SU-DHL-6 (cell line): ENCODE measurements around the gene KRTAP12-3.
"Not testable (repeated sequence)": the region's sequence is repeated elsewhere in the genome, so short reads cannot be mapped to it uniquely, and the experiment has no call there.

ENCODE experiments used
- H2AFZ ChIP-seq: fragments of 200-600 bp; sonication (generic); 2 replicates; pipeline ENCODE4 v1.6.1; 2014; ENCODE audit warnings: low read depth, mild to moderate bottlenecking, moderate library complexity, mixed read lengths, antibody characterized with exemption, low read length; ENCODE audit not compliant: severe bottlenecking
- H3F3A ChIP-seq: fragments of 200-600 bp; shearing (Covaris generic); 2 replicates; pipeline ENCODE4 v1.6.0; 2016; ENCODE audit warnings: antibody characterized with exemption, mild to moderate bottlenecking; ENCODE audit not compliant: insufficient read depth
- H3K27ac ChIP-seq: fragments of 200-600 bp; sonication (generic); 2 replicates; pipeline ENCODE4 v1.5.1; 2016; ENCODE audit warnings: low read depth, mild to moderate bottlenecking, low read length, moderate library complexity, mixed read lengths
- H3K27me3 ChIP-seq: fragments of 200-600 bp; sonication (generic), shearing (Covaris generic); 2 replicates; pipeline ENCODE4 v1.6.0; 2014; ENCODE audit warnings: mild to moderate bottlenecking, low read length
- H3K36me3 ChIP-seq: fragments of 200-600 bp; sonication (generic); 2 replicates; pipeline ENCODE4 v1.6.1; 2014; ENCODE audit warnings: mild to moderate bottlenecking, low read length, mixed read lengths
- H3K4me2 ChIP-seq: fragments of 300-600, 200-600 bp; shearing (Covaris generic), sonication (generic); 2 replicates; pipeline ENCODE4 v1.6.0; 2014; ENCODE audit warnings: low read length, low read depth, mild to moderate bottlenecking; ENCODE audit not compliant: poor library complexity, severe bottlenecking
- H3K4me3 ChIP-seq: fragments of 200-600 bp; sonication (generic); 2 replicates; pipeline ENCODE4 v1.5.1; 2014; ENCODE audit warnings: antibody characterized with exemption, low read length, mild to moderate bottlenecking, mixed read lengths; ENCODE audit not compliant: insufficient read depth, poor library complexity, severe bottlenecking
- H3K79me2 ChIP-seq: fragments of 200-600 bp; sonication (generic); 2 replicates; pipeline ENCODE4 v1.6.1; 2014; ENCODE audit warnings: mild to moderate bottlenecking, low read length, moderate library complexity; ENCODE audit not compliant: insufficient read depth
- H3K9ac ChIP-seq: fragments of 200-600 bp; sonication (generic); 2 replicates; pipeline ENCODE4 v1.7.0; 2014; ENCODE audit warnings: mild to moderate bottlenecking, low read length
- H3K9me2 ChIP-seq: fragments of 200-600 bp; sonication (generic); replicated peaks from 2 replicates; pipeline ENCODE4 v1.6.1; 2014; ENCODE audit warnings: low read length; ENCODE audit not compliant: insufficient read depth
- H3K9me3 ChIP-seq: fragments of 200-600 bp; sonication (generic); 2 replicates; pipeline ENCODE4 v1.6.1; 2014; ENCODE audit warnings: low read length, mixed read lengths; ENCODE audit not compliant: insufficient read depth
- H4K20me1 ChIP-seq: fragments of 200-600 bp; sonication (generic); 2 replicates; pipeline ENCODE4 v1.6.1; 2014; ENCODE audit warnings: low read depth, mild to moderate bottlenecking, antibody characterized with exemption, low read length, moderate library complexity, mixed read lengths
- CTCF ChIP-seq: fragments of 200-600 bp; sonication (generic); IDR thresholded peaks from one replicate; pipeline ENCODE4 v1.5.1; 2017; ENCODE audit warnings: antibody characterized with exemption, mild to moderate bottlenecking, low read length, moderate library complexity; ENCODE audit not compliant: insufficient read depth, poor library complexity, severe bottlenecking
- EZH2phosphoT487 ChIP-seq: fragments of 200-600 bp; sonication (generic), shearing (Covaris generic); conservative IDR thresholded peaks from 2 replicates; pipeline ENCODE4 v1.6.1; 2018; ENCODE audit warnings: mild to moderate bottlenecking, antibody characterized with exemption, low read length, moderate library complexity, mixed read lengths

KRTAP12-3 gene

GRCh38 chr21:44637018-44637850, 20.5 kb upstream of the KRTAP12-3 start, which contains the start of gene KRTAP10-10:
Gene KRTAP10-10 (plus strand): TSS chr21:44637356. CDS start chr21:44637418, 62 bp downstream.
- Histone ChIP-seq H2AFZ (no peak within 1 kb of the TSS), H3K27me3 (no peaks in the 10 kb centered on the region), H3K9me2 (no peaks in the 10 kb centered on the region), H3F3A (no peaks in the 10 kb centered on the region), H3K4me2 (no peak within 1 kb of the TSS), H3K4me3 (no peak within 1 kb of the TSS), H3K27ac (no peak within 1 kb of the TSS), H3K9ac (no peak within 1 kb of the TSS), H4K20me1 (no peaks in the 10 kb centered on the region), H3K36me3 (no peaks in the 10 kb centered on the region), H3K9me3 (no peaks in the 10 kb centered on the region), H3K79me2 (no peaks in the 10 kb centered on the region)
- no peak for TF ChIP-seq CTCF
- no peak for TF ChIP-seq EZH2phosphoT487

GRCh38 chr21:44637851-44638348, 19.8 kb upstream of the KRTAP12-3 start:
- H3K36me3 ChIP-seq, H4K20me1 ChIP-seq, H3F3A ChIP-seq, H2AFZ ChIP-seq, H3K79me2 ChIP-seq, H3K9me3 ChIP-seq, H3K27ac ChIP-seq, H3K4me2 ChIP-seq, H3K27me3 ChIP-seq, H3K4me3 ChIP-seq, H3K9me2 ChIP-seq, H3K9ac ChIP-seq: not testable (repeated sequence)

GRCh38 chr21:44638506-44639330, 19.0 kb upstream of the KRTAP12-3 start:
- H3K27me3 ChIP-seq, H3K9me2 ChIP-seq, H3F3A ChIP-seq, H3K4me2 ChIP-seq, H3K79me2 ChIP-seq, H3K4me3 ChIP-seq, H3K9me3 ChIP-seq, H3K36me3 ChIP-seq, H3K9ac ChIP-seq, H2AFZ ChIP-seq, H3K27ac ChIP-seq, H4K20me1 ChIP-seq: not testable (repeated sequence)

- H2AFZ ChIP-seq = no peak overlapping the region
- H3K9me2 ChIP-seq = no peaks in the 10 kb centered on the region
- no peaks in the 10 kb centered on the region for H3K36me3 ChIP-seq
- H3K9me3 ChIP-seq = peaks cover 4% of the 10 kb centered on the region; the same call in 1 of the 2 replicates
- H4K20me1 ChIP-seq = no peaks in the 10 kb centered on the region
- no peak overlapping the region for H3K27ac ChIP-seq
- no peak overlapping the region for H3K4me3 ChIP-seq
- H3K4me2 ChIP-seq = no peak overlapping the region
- no peak overlapping the region for H3K9ac ChIP-seq
- H3K27me3 ChIP-seq = no peaks in the 10 kb centered on the region
- no peaks in the 10 kb centered on the region for H3K79me2 ChIP-seq
- no peaks in the 10 kb centered on the region for H3F3A ChIP-seq
- TF ChIP-seq EZH2phosphoT487 (no peak), CTCF (no peak)
These were observed 18.4 kb upstream of the KRTAP12-3 start for GRCh38 chr21:44639331-44639655.
